ENCODE data around the gene TOR1A.

DNA sequence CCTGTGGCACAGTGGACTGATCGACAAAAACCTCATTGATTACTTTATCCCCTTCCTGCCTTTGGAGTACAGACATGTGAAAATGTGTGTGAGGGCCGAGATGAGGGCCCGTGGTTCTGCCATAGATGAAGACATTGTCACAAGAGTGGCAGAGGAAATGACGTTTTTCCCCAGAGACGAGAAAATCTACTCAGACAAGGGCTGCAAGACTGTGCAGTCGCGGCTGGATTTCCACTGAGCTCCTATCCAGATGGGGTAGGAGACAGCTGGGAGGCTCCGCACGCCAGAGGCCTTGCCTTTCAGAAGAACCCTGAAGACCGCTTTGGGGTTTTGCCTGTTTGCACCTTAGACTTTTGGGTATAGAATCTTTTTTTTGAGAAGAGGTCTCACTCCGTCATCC lies 14.6 kb downstream of the TOR1A start:
- TF ChIP-seq EZH2 (IDR thresholded peaks at IDR 0.05) (no peak), POLR2AphosphoS5 (IDR thresholded peaks at IDR 0.05; ENCODE audit: borderline replicate concordance, low read depth, low read length) (no peak; the same call in 1 of the 2 replicates), FOXP2 (optimal IDR thresholded peaks at IDR 0.05; ENCODE audit: control extremely low read depth, extremely low read length, insufficient read depth) (no peak)

Measured in SK-N-MC (cell line).